Measurements from ENCODE around the gene MACROD2.

MACROD2 gene

DNA sequence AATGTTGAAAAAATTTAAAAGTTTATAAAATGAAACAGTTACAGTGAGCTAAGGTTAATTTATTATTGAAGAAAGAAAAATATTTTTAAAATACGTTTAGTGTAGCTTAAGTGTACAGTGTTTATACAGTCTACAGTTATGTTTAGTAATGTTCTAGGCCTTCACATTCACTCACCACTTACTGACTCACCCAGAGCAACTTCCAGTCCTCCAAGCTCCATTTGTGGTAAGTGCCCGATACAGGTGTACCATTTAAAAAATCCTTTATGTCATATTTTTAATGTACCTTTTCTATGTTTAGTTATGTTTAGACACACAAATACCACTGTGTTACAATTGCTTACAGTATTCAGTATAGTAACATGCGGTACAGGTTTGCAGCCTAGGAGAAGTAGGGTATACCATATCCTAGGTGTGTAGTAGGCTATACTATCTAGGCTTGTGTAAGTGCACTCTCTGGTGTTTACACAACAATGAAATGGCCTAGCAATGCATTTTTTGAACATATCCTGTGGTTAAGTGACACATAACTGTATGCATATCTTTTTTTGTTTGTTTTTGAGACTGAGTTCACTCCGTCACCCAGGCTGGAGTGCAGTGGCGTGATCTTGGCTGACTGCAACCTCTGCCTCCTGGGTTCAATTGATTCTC lies 315.8 kb downstream of the MACROD2 start:
- DNase-seq (ENCODE audit: extremely low read depth, low read depth): no peak
- TF ChIP-seq, protein P1, sequence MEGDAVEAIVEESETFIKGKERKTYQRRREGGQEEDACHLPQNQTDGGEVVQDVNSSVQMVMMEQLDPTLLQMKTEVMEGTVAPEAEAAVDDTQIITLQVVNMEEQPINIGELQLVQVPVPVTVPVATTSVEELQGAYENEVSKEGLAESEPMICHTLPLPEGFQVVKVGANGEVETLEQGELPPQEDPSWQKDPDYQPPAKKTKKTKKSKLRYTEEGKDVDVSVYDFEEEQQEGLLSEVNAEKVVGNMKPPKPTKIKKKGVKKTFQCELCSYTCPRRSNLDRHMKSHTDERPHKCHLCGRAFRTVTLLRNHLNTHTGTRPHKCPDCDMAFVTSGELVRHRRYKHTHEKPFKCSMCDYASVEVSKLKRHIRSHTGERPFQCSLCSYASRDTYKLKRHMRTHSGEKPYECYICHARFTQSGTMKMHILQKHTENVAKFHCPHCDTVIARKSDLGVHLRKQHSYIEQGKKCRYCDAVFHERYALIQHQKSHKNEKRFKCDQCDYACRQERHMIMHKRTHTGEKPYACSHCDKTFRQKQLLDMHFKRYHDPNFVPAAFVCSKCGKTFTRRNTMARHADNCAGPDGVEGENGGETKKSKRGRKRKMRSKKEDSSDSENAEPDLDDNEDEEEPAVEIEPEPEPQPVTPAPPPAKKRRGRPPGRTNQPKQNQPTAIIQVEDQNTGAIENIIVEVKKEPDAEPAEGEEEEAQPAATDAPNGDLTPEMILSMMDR (IDR thresholded peaks at IDR 0.05; ENCODE audit: low read depth, low read length, missing control alignments): no peak
- H3K4me3 ChIP-seq (replicated peaks; ENCODE audit: low read depth, low read length): no peak overlapping the region

DNA sequence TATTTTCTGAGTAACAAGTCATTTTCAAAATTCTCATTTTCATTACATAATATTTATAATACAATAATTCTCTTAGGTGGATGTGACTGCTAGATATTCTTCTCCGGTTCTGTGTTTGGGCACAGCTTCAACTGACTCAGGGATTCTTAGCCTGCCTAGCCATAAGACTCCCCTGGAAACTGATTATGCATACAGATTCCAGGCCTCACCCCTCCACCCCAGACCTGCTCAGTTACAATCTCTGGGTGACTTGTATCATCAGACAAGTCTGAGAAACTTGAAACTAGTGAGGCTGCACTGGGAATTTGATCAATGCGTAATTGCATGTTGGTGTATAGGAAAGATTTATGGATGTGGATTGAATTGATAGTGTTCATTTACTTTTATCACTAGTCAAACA lies 316.7 kb downstream of the MACROD2 start:
- TF ChIP-seq, protein P1 (IDR thresholded peaks at IDR 0.05; ENCODE audit: low read depth, low read length, missing control alignments): no peak
- H3K4me3 ChIP-seq (replicated peaks; ENCODE audit: low read depth, low read length): no peak overlapping the region
- DNase-seq (ENCODE audit: extremely low read depth, low read depth): no peak

DNA sequence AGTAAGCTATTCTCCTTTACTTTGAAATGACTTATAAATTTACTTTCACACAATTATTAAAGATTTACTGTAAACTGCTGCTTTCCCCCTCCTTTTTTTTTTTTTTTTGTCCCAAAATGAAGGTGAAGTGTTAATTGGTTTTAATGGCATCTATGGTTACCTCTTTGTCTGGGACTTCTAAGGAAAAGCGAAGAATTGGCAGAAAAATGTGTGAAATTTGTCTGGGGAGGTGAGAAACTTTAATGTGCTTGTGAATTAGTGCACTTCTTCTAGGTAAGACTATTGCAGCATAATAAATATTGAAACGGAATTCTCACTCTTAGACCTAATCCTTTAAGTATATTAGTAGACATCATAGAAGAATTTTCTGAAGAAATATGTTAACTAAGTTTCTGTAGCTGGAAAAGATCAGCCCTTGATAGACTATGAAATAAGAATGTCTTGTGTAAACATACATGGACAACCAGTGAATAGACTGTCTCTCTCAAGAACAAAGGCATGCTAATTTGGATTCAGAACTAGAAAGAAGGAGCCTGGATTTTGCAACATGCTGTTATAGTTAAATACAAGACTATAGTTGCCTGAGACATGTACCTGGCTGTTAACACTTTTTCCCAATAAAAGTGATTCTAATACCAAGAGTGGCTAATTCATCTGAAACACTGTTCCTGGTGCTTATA lies 318.2 kb downstream of the MACROD2 start:
- H3K4me3 ChIP-seq (replicated peaks; ENCODE audit: low read depth, low read length): no peak overlapping the region
- DNase-seq (ENCODE audit: extremely low read depth, low read depth): no peak
- TF ChIP-seq, protein P1 (IDR thresholded peaks at IDR 0.05; ENCODE audit: low read depth, low read length, missing control alignments): no peak

DNA sequence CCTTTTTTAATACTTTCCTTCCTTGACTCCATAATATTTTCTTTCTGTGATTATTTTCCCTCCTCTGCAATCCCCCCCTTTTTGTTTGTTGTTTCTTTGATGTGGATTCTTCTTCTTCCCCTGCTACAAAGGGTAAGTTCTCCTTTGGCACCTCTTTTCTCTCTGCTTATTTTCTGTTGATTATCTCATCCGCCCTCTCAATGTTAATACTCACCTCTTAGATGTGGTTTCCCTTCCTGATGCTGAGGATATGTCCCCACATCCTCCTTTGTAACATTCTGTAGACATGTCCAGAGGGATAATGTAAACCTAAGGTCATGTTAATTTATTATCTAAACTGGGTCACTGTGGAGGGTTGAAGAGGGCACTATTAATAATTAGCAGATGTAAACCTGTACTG lies 324.4 kb downstream of the MACROD2 start:
- TF ChIP-seq, protein P1 (IDR thresholded peaks at IDR 0.05; ENCODE audit: low read depth, low read length, missing control alignments): no peak
- H3K4me3 ChIP-seq (replicated peaks; ENCODE audit: low read depth, low read length): no peak overlapping the region
- no peak for DNase-seq (ENCODE audit: extremely low read depth, low read depth)

DNA sequence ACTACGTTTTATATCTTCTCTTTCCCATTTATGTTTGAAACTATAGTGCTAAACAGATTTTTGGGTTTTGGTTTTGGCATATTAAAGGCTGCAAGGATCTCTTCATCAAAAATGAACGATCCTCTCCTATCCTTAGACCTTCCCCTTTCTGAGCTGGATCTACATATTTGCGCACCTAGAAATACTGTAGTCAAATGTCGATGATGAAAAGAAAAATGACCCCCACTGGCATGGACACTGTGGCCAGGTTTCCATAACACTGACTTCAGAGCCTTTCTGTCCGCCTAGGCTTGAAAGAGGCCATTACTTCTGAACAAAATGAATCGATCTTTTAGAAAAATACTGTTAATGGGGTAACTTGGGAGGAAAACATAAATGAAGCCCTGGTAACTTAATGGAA lies 336.3 kb downstream of the MACROD2 start:
- no peak for DNase-seq (ENCODE audit: extremely low read depth, low read depth)
- H3K4me3 ChIP-seq (replicated peaks; ENCODE audit: low read depth, low read length): no peak overlapping the region
- TF ChIP-seq, protein P1 (IDR thresholded peaks at IDR 0.05; ENCODE audit: low read depth, low read length, missing control alignments): no peak

DNA sequence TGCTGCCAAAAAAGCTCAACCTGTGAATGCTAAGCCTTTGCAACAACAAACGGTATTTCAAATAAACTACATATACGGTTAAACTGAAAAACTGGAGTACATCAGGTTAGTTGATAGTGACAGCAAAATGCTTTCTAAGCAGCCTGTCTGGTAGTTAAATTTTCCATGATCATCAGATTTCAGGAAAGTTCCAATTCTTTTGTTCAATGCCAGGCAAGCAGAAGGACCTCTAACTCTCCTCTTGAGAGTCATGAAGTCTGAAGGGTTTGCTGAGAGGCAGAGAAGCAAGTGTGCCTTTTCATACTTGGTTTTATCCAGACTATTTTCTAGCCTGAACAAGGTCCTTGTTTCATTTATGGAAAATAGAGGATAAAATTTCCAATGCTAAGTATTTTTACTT lies 337.6 kb downstream of the MACROD2 start:
- TF ChIP-seq, protein P1 (IDR thresholded peaks at IDR 0.05; ENCODE audit: low read depth, low read length, missing control alignments): no peak
- DNase-seq (ENCODE audit: extremely low read depth, low read depth): no peak
- H3K4me3 ChIP-seq (replicated peaks; ENCODE audit: low read depth, low read length): no peak overlapping the region

All from HFF-Myc (cell line).